GM12878 (cell line): ENCODE measurements around the gene BSCL2. TPM values are rescaled to one million over a fixed set of nuclear protein-coding genes. Genes with fewer than 3 reads are reported as not detected.

Experiments used
- BCL3 ChIP-seq: IDR thresholded peaks from 2 replicates; pipeline ENCODE4 v1.6.1; 2011; ENCODE audit warnings: borderline replicate concordance, low read depth, mild to moderate bottlenecking, moderate library complexity, low read length; ENCODE audit not compliant: insufficient read depth, poor library complexity, severe bottlenecking
- IKZF1 ChIP-seq: fragments of 450-650 bp; conservative IDR thresholded peaks from 2 replicates; pipeline ENCODE4 v1.6.1; 2017; ENCODE audit warnings: antibody characterized with exemption, mild to moderate bottlenecking
- MXI1 ChIP-seq: fragments of 150-350 bp; IDR thresholded peaks from 2 replicates; pipeline ENCODE4 v1.6.1; 2011; ENCODE audit warnings: low read depth, mild to moderate bottlenecking, inconsistent platforms, low read length, improper control_type of control experiment
- NFXL1 ChIP-seq: fragments of 450-650 bp; IDR thresholded peaks from 2 replicates; pipeline ENCODE4 v1.6.1; 2017; ENCODE audit warnings: antibody characterized with exemption, mild to moderate bottlenecking, borderline replicate concordance
- NRF1 ChIP-seq: conservative IDR thresholded peaks from 2 replicates; pipeline ENCODE4 v1.6.1; 2011; ENCODE audit warnings: mild to moderate bottlenecking, low read depth, low read length, improper control_type of control experiment
- PAX5 ChIP-seq: IDR thresholded peaks from 2 replicates; pipeline ENCODE4 v1.6.1; 2011; ENCODE audit warnings: low read depth, low read length, borderline replicate concordance
- POLR2AphosphoS2 ChIP-seq: IDR thresholded peaks from 2 replicates; pipeline ENCODE4 v1.6.1; 2011; ENCODE audit warnings: low read depth, mild to moderate bottlenecking, low read length, improper control_type of control experiment, moderate library complexity
- RAD21 ChIP-seq: IDR thresholded peaks from 2 replicates; pipeline ENCODE4 v1.6.1; 2011; ENCODE audit warnings: mild to moderate bottlenecking, low read depth, low read length, moderate library complexity; ENCODE audit not compliant: insufficient read depth
- RB1 ChIP-seq: fragments of 450-650 bp; formaldehyde crosslinking; IDR thresholded peaks from 2 replicates; pipeline ENCODE4 v1.6.1; 2017; ENCODE audit warnings: mild to moderate bottlenecking, borderline replicate concordance
- RELB ChIP-seq: fragments of 450-650 bp; IDR thresholded peaks from 2 replicates; pipeline ENCODE4 v1.6.1; 2017; ENCODE audit warnings: low read depth, mild to moderate bottlenecking, moderate library complexity
- SREBF2 ChIP-seq: IDR thresholded peaks from 2 replicates; pipeline ENCODE4 v1.6.1; 2012; ENCODE audit warnings: mild to moderate bottlenecking, low read length
- SUPT20H ChIP-seq: IDR thresholded peaks from 2 replicates; pipeline ENCODE4 v1.6.1; 2011; ENCODE audit warnings: low read depth, mild to moderate bottlenecking, low read length, moderate library complexity, borderline replicate concordance; ENCODE audit not compliant: control insufficient read depth
- SUZ12 ChIP-seq: fragments of 200-600 bp; sonication (generic); IDR thresholded peaks from one replicate; pipeline ENCODE4 v1.6.1; 2018; ENCODE audit warnings: antibody characterized with exemption, mild to moderate bottlenecking; ENCODE audit not compliant: unreplicated experiment
- ZBTB40 ChIP-seq: fragments of 450-650 bp; IDR thresholded peaks from 2 replicates; pipeline ENCODE4 v1.6.1; 2016; ENCODE audit warnings: mild to moderate bottlenecking, moderate library complexity, borderline replicate concordance
- ZNF207 ChIP-seq: fragments of 450-650 bp; IDR thresholded peaks from 2 replicates; pipeline ENCODE4 v1.6.1; 2014; ENCODE audit warnings: antibody characterized with exemption, mild to moderate bottlenecking, borderline replicate concordance
- ZNF687 ChIP-seq: fragments of 450-650 bp; IDR thresholded peaks from 2 replicates; pipeline ENCODE4 v1.6.1; 2017; ENCODE audit warnings: mild to moderate bottlenecking, moderate library complexity
- polyA plus RNA-seq, 11 experiments: library from polyadenylated mRNA; depleted of rRNA in 4 of 11; unstranded in 6 of 11; stranded (reverse) in 5 of 11; fragments of >200 nt; fragmentation: Nextera tagmentation in 4 of 11; fragmentation: Illumina TruSeq in 1 of 11; extraction: Ambion mirVana in 4 of 11; extraction: Trizol in 1 of 11; gene quantifications; 1 replicate in 1 of 11; 2 replicates in 10 of 11; pipeline versions ENCODE4 v1.2.1 to v1.2.3, GENCODE V29; 2011 to 2016; ENCODE audit warnings: inconsistent platforms in 2 of 11, missing spikeins in 2 of 11, low read depth in 1 of 11
- total RNA-seq, 4 experiments: library from RNA; depleted of rRNA in 3 of 4; stranded (reverse); fragments of >200 nt in 3 of 4; fragmentation: Illumina TruSeq in 1 of 4; extraction: Trizol in 1 of 4; gene quantifications; 2 replicates each; pipeline versions ENCODE4 v1.2.1 to v1.2.3, GENCODE V29; 2013 to 2021

BSCL2 gene
- total and polyA plus RNA-seq, 10 of the 15 experiments (the other 5 are each of a cell fraction or from before 2014, with no cell fraction given), result 12.3 to 57.9 (median 21.8) TPM

- no peak for TF ChIP-seq SREBF2
- no peak for TF ChIP-seq NFXL1
- no peak for TF ChIP-seq PAX5
- TF ChIP-seq SUPT20H, result no peak
- 0 out of 2 replicates have a peak, but pooled peaks have one; percentile 35 for TF ChIP-seq ZNF207
- peak; percentile 28; the same call in 1 of the 2 replicates for TF ChIP-seq IKZF1
- TF ChIP-seq ZBTB40, result peak; percentile 72; the same call in 1 of the 2 replicates
- TF ChIP-seq SUZ12, result no peak
- peak; percentile 91 for TF ChIP-seq MXI1
- peak; percentile 75; the same call in 1 of the 2 replicates for TF ChIP-seq POLR2AphosphoS2
- no peak for TF ChIP-seq RAD21
- no peak for TF ChIP-seq NRF1
- no peak for TF ChIP-seq ZNF687
- TF ChIP-seq RB1, result no peak; the same call in 1 of the 2 replicates
- peak; percentile 58 for TF ChIP-seq BCL3
- TF ChIP-seq RELB, result no peak
These were observed 1.1 kb downstream of the BSCL2 start (continued) for GRCh38 chr11:62705880-62706849.
